HFF-Myc (cell line): ENCODE results near the gene FES.
"Not testable (repeated sequence)": the region's sequence is repeated elsewhere in the genome, so short reads cannot be mapped to it uniquely, and the experiment has no call there.

Experiments used
- DNase-seq: peaks from one replicate; pipeline ENCODE4 v3.0.0-alpha.2; 2011; ENCODE audit warnings: low read depth; ENCODE audit errors: extremely low read depth
- H3K4me3 ChIP-seq: replicated peaks from 2 replicates; pipeline ENCODE4 v1.5.1; 2011; ENCODE audit warnings: low read depth, mild to moderate bottlenecking, control low read depth, low read length
- CTCF ChIP-seq: IDR thresholded peaks from 2 replicates; pipeline ENCODE4 v1.5.1; 2012; ENCODE audit warnings: mild to moderate bottlenecking, low read depth, low read length, control low read depth; ENCODE audit errors: missing control alignments

FES gene

GRCh38 chr15:90839187-90840071, 44.9 kb upstream of the FES start:
- H3K4me3 ChIP-seq = no peak overlapping the region
- DNase-seq = no peak
- TF ChIP-seq CTCF = no peak

DNA sequence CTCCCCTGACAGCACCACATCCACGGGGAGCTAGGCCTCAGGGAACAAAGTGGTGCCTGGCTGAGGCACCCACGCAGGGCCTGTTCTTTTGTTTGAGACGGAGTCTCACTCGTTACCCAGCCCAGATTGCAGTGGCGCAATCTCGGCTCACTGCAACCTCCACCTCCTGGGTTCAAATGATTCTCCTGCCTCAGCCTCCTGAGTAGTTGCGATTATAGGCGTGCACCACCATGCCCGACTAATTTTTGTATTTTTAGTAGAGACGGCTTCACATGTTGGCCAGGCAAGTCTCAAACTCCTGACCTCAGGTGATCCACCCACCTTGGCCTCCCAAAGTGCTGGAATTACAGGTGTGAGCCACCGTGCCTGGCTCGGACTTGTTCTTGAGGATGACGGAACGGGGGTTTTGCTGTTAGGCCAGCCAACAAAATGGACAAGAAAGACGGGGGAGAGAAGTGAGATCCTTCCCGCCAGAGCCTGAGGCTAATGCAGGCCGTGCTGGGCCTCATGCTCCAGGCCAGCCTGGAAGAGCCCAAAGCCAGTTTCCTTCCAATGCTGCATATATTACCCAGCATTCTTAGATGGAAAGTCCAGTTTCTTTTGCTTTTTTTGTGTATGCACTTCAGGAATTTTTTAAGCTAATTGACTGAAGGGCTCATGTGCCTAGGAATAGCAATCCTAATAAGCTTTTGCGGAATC, 44.0 kb upstream of the FES start:
- TF ChIP-seq CTCF = no peak
- no peak overlapping the region for H3K4me3 ChIP-seq
- no peak for DNase-seq

- no peak for DNase-seq
- H3K4me3 ChIP-seq = no peak overlapping the region
- no peak for TF ChIP-seq CTCF
Measured at GRCh38 chr15:90840954-90841353, 43.4 kb upstream of the FES start.

- no peak for TF ChIP-seq CTCF
- no peak overlapping the region for H3K4me3 ChIP-seq
- DNase-seq = no peak
Measured at GRCh38 chr15:90844696-90845095, 39.6 kb upstream of the FES start.

DNA sequence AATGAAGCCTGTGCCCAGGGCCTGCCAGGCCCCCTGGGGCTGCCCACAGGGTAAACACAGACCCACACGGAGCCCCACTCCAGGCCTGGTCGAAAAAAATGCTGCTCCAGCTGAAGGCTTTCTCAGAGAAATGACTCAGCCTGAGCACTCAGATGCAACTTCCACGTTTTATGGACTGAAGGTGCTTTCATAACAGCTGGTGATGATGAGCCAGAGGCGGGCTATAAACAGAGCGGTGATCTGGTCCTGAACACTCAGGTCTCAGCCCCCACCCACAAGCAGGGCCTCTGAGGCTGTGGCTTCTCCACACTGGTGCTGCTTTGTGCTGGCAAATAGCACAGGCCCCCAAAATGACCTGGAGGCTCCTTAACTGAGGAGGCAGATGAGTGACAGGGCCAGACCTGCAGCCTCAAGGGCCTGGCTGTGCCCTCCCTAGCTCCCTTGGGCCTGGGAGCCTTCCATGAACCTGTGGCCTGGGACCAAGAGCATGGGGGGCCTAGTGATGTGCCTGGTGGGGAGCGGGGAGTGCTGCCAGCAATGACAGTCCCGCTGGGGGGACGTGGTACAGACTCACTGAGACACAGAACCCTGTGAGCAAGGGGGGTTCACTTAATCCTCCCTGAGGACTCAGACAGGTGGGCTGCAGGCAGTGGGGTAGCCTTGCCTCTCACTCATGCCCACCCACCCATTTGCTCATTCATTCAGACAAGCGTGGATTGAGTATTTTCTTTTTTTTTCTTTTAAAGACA, 38.9 kb upstream of the FES start:
- DNase-seq = peak; percentile 27
- TF ChIP-seq CTCF = no peak
- no peak overlapping the region for H3K4me3 ChIP-seq

DNA sequence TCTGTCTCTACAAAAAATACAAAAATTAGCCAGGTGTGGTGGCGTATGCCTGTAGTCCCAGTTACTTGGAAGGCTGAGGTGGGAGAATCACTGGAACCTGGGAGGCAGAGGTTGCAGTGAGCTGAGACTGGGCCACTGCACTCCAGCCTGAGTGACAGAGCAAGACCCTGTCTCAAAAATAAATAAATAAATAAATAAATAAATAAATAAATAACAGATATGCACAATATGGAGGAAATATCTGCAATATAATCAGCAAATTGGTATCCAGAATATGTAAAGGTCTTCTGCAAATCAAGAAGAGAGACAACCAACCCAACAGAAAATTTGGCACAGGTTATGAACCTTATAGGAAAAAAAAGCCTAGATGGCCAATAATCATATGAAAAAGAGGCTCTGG, 34.9 kb upstream of the FES start:
- DNase-seq, H3K4me3 ChIP-seq: not testable (repeated sequence)

DNA sequence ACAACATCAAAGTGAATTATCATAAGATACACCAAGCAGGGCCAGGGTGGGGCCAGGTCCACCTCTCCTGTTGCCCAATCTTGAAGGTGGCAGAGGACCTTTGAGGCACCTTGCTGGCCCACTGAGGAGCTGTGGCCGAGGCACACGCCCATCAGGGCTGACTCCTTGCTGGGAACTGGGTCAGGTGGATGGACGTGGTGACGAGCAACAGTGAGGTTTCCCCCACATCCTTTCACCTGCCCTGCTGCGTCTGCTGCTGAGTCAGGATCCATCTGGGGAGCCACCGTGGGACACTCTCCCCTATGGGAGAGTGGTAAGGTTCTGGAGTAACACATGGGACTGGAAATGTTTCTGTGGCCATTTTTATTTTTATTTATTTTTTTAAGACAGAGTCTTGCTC, 33.2 kb upstream of the FES start:
- no peak overlapping the region for H3K4me3 ChIP-seq
- no peak for TF ChIP-seq CTCF
- no peak for DNase-seq
